RWPE2 (cell line): ENCODE data around the gene ZMYM3.

Experiments used
- ATAC-seq: fragments of 200-7000 bp; cut with Tn5 transposase; 3 replicates; pipeline ENCODE4 v1.9.1; 2021; ENCODE audit warnings: low read depth
- DNase-seq: peaks from one replicate; pipeline ENCODE4 v3.0.0-alpha.2; 2020; ENCODE audit warnings: low spot score
- H3K27ac ChIP-seq: fragments of 450-650 bp; 2 replicates; pipeline ENCODE4 v1.5.1; 2017; ENCODE audit warnings: mild to moderate bottlenecking; ENCODE audit not compliant: poor library complexity, severe bottlenecking
- H3K27me3 ChIP-seq: fragments of 250-450 bp; sonication (Bioruptor Pico); 2 replicates; pipeline ENCODE4 v1.5.1; 2021; ENCODE audit warnings: mild to moderate bottlenecking, moderate library complexity; ENCODE audit not compliant: insufficient read depth, poor library complexity, severe bottlenecking
- H3K36me3 ChIP-seq: fragments of 250-450 bp; sonication (Bioruptor Pico); 2 replicates; pipeline ENCODE4 v1.5.1; 2020; ENCODE audit warnings: low read depth, mild to moderate bottlenecking, moderate library complexity
- H3K4me1 ChIP-seq: fragments of 250-450 bp; sonication (Bioruptor Pico); 2 replicates; pipeline ENCODE4 v1.5.1; 2021; ENCODE audit warnings: mild to moderate bottlenecking, moderate library complexity; ENCODE audit not compliant: insufficient read depth, poor library complexity, severe bottlenecking
- H3K4me3 ChIP-seq: fragments of 250-450 bp; sonication (Bioruptor Pico); 2 replicates; pipeline ENCODE4 v1.5.1; 2021; ENCODE audit warnings: mild to moderate bottlenecking, moderate library complexity; ENCODE audit not compliant: severe bottlenecking
- H3K9me3 ChIP-seq: fragments of 250-450 bp; sonication (Bioruptor Pico); 2 replicates; pipeline ENCODE4 v1.5.1; 2021; ENCODE audit warnings: mild to moderate bottlenecking, moderate library complexity; ENCODE audit not compliant: severe bottlenecking
- CTCF ChIP-seq: fragments of 450-650 bp; IDR thresholded peaks from one replicate; pipeline ENCODE4 v1.5.1; 2017; ENCODE audit warnings: mild to moderate bottlenecking, moderate library complexity; ENCODE audit not compliant: poor library complexity, severe bottlenecking

The ZMYM3 gene

GRCh38 chrX:71225009-71225408 lies 28.9 kb downstream of the ZMYM3 start:
- no peak for TF ChIP-seq CTCF
- Histone ChIP-seq H3K27ac (no peak overlapping the region), H3K36me3 (no peaks in the 10 kb centered on the region), H3K27me3 (no peaks in the 10 kb centered on the region), H3K4me1 (no peaks in the 10 kb centered on the region), H3K4me3 (no peak overlapping the region), H3K9me3 (no peaks in the 10 kb centered on the region)
- ATAC-seq (no peak), DNase-seq (no peak)

GRCh38 chrX:71224098-71224708 lies 29.7 kb downstream of the ZMYM3 start:
- Histone ChIP-seq H3K9me3 (no peaks in the 10 kb centered on the region), H3K4me3 (no peak overlapping the region), H3K4me1 (no peaks in the 10 kb centered on the region), H3K27ac (no peak overlapping the region), H3K36me3 (no peaks in the 10 kb centered on the region), H3K27me3 (no peaks in the 10 kb centered on the region)
- DNase-seq = no peak
- no peak for TF ChIP-seq CTCF
- no peak for ATAC-seq

- H3K36me3 ChIP-seq = no peaks in the 10 kb centered on the region
Observed at GRCh38 chrX:71222929-71223328, 31.0 kb downstream of the ZMYM3 start, which contains the start of gene GJB1. GJB1 (plus strand) TSS chrX:71223224; CDS start chrX:71223708, 484 bp downstream.

GRCh38 chrX:71221145-71221544 lies 32.8 kb downstream of the ZMYM3 start:
- no peaks in the 10 kb centered on the region for H3K27me3 ChIP-seq
- no peak overlapping the region for H3K4me3 ChIP-seq
- no peaks in the 10 kb centered on the region for H3K4me1 ChIP-seq
- no peaks in the 10 kb centered on the region for H3K36me3 ChIP-seq
- DNase-seq (no peak), ATAC-seq (no peak)
- H3K9me3 ChIP-seq = no peaks in the 10 kb centered on the region
- TF ChIP-seq CTCF = no peak
- no peak overlapping the region for H3K27ac ChIP-seq

More at GRCh38 chrX:71222929-71223328, 31.0 kb downstream of the ZMYM3 start, which contains the start of gene GJB1:
- ATAC-seq (no peak), DNase-seq (no peak)
- H3K27me3 ChIP-seq = no peaks in the 10 kb centered on the region
- no peak for TF ChIP-seq CTCF
- no peak within 1 kb of the TSS for H3K27ac ChIP-seq
- H3K4me1 ChIP-seq = no peaks in the 10 kb centered on the region
- H3K4me3 ChIP-seq = no peak within 1 kb of the TSS
- no peaks in the 10 kb centered on the region for H3K9me3 ChIP-seq

- ATAC-seq (no peak), DNase-seq (no peak)
- H3K9me3 ChIP-seq = no peaks in the 10 kb centered on the region
- TF ChIP-seq CTCF = no peak
- H3K27me3 ChIP-seq = no peaks in the 10 kb centered on the region
- no peak overlapping the region for H3K4me3 ChIP-seq
- no peaks in the 10 kb centered on the region for H3K36me3 ChIP-seq
- no peak overlapping the region for H3K27ac ChIP-seq
- H3K4me1 ChIP-seq = no peaks in the 10 kb centered on the region
Observed at GRCh38 chrX:71217298-71217697, 36.6 kb downstream of the ZMYM3 start.
